ENCODE measurements around the gene HIP1. TPM values are rescaled to one million over a fixed set of nuclear protein-coding genes. Genes with fewer than 3 reads are reported as not detected.
A peak's percentile ranks its signal among the peaks of the same experiment; 100 is the strongest.

HIP1 gene
- total RNA-seq, 1 experiment from 2014 or later: 43.3 TPM

GRCh38 chr7:75546237-75547015 lies 192.3 kb downstream of the HIP1 start:
- BruUV-seq (replicated peaks): no TSS peak
- Histone ChIP-seq H3K9me3 (ENCODE audit: control insufficient read depth, insufficient read depth, low read depth, low read length) (no peaks in the 10 kb centered on the region), H3K27ac (ENCODE audit: low read length) (no peak overlapping the region), H3K4me1 (ENCODE audit: control insufficient read depth, insufficient read depth, low read length) (no peaks in the 10 kb centered on the region), H3K27me3 (ENCODE audit: control insufficient read depth, insufficient read depth, low read length) (no peaks in the 10 kb centered on the region), H3K36me3 (ENCODE audit: control insufficient read depth, insufficient read depth, low read length) (no peaks in the 10 kb centered on the region; the same call in 1 of the 2 replicates), H3K4me3 (ENCODE audit: low read depth in 2 of 2, low read length in 2 of 2) (no peak overlapping the region)
- TF ChIP-seq TCF7L2 (IDR thresholded peaks at IDR 0.05; ENCODE audit: low read depth, low read length) (no peak), CTCF (IDR thresholded peaks at IDR 0.05) (no peak)
- ChIA-PET POLR2A (no interaction called here), CTCF (no interaction called here)
- in situ Hi-C loops (cut with HindIII; ENCODE audit: low pct_unique_long_range_greater_than_20kb, low sequenced_read_pairs) (no loop called here), intact Hi-C loops (cut with micrococcal nuclease; ENCODE audit: unreplicated experiment) (no loop called here)
- DNase-seq (ENCODE audit: low read depth, low spot score) (no peak), ATAC-seq (peak; percentile 21)

DNA sequence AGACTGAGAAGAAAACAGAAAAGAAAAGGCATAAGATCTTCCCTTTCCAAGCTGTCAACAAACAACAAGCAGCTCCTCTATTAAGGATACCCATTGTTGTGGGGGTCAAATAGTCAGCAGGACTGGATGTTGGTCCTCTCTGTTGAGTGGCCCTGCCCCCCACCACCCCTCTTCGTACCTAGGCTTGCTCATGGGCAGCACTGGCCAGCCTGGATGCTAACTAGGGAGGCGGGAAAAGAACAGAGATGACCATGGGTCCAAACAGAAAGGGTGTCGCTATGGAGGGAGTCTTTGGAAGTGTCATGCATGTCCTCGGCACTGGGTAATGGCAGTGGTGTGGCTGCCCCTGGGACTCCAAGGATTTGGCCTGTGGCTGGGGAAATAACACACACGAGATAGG lies 201.0 kb downstream of the HIP1 start:
- ChIA-PET CTCF (no interaction called here), POLR2A (no interaction called here)
- H3K4me3 ChIP-seq (ENCODE audit: low read depth in 2 of 2, low read length in 2 of 2): no peak overlapping the region
- in situ Hi-C loops (cut with HindIII; ENCODE audit: low pct_unique_long_range_greater_than_20kb, low sequenced_read_pairs) (no loop called here), intact Hi-C loops (cut with micrococcal nuclease; ENCODE audit: unreplicated experiment) (no loop called here)
- no peaks in the 10 kb centered on the region for H3K36me3 ChIP-seq (ENCODE audit: control insufficient read depth, insufficient read depth, low read length)
- no peak overlapping the region for H3K27ac ChIP-seq (ENCODE audit: low read length)
- no TSS peak for BruUV-seq (replicated peaks)
- H3K9me3 ChIP-seq (ENCODE audit: control insufficient read depth, insufficient read depth, low read depth, low read length): no peaks in the 10 kb centered on the region
- H3K27me3 ChIP-seq (ENCODE audit: control insufficient read depth, insufficient read depth, low read length): no peaks in the 10 kb centered on the region
- DNase-seq (ENCODE audit: low read depth, low spot score): no peak
- ATAC-seq: no peak
- no peaks in the 10 kb centered on the region for H3K4me1 ChIP-seq (ENCODE audit: control insufficient read depth, insufficient read depth, low read length)
- TF ChIP-seq POLR2AphosphoS5 (IDR thresholded peaks at IDR 0.05; ENCODE audit: low read depth, low read length) (no peak), SIN3A (IDR thresholded peaks at IDR 0.05; ENCODE audit: borderline replicate concordance, insufficient read depth, low read depth, low read length) (no peak), CTCF (IDR thresholded peaks at IDR 0.05) (no peak), TCF7L2 (IDR thresholded peaks at IDR 0.05; ENCODE audit: low read depth, low read length) (no peak)
- TF ChIP-seq, protein P1, sequence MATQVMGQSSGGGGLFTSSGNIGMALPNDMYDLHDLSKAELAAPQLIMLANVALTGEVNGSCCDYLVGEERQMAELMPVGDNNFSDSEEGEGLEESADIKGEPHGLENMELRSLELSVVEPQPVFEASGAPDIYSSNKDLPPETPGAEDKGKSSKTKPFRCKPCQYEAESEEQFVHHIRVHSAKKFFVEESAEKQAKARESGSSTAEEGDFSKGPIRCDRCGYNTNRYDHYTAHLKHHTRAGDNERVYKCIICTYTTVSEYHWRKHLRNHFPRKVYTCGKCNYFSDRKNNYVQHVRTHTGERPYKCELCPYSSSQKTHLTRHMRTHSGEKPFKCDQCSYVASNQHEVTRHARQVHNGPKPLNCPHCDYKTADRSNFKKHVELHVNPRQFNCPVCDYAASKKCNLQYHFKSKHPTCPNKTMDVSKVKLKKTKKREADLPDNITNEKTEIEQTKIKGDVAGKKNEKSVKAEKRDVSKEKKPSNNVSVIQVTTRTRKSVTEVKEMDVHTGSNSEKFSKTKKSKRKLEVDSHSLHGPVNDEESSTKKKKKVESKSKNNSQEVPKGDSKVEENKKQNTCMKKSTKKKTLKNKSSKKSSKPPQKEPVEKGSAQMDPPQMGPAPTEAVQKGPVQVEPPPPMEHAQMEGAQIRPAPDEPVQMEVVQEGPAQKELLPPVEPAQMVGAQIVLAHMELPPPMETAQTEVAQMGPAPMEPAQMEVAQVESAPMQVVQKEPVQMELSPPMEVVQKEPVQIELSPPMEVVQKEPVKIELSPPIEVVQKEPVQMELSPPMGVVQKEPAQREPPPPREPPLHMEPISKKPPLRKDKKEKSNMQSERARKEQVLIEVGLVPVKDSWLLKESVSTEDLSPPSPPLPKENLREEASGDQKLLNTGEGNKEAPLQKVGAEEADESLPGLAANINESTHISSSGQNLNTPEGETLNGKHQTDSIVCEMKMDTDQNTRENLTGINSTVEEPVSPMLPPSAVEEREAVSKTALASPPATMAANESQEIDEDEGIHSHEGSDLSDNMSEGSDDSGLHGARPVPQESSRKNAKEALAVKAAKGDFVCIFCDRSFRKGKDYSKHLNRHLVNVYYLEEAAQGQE (IDR thresholded peaks at IDR 0.05; ENCODE audit: insufficient read depth in 1 of 2, low read depth in 2 of 2, low read length in 1 of 2): no peak
